Mucosa of stomach (tissue), 1 donor: Measurements from ENCODE around the gene KIF13A.
"Not testable (repeated sequence)": the region's sequence is repeated elsewhere in the genome, so short reads cannot be mapped to it uniquely, and the experiment has no call there.

ENCODE experiments used
- H3K27me3 ChIP-seq: one replicate; pipeline ENCODE4 v1.7.0; 2013; ENCODE audit warnings: mild to moderate bottlenecking, low read length; ENCODE audit not compliant: control insufficient read depth, insufficient read depth
- H3K36me3 ChIP-seq: one replicate; pipeline ENCODE4 v1.7.0; 2013; ENCODE audit warnings: low read length; ENCODE audit not compliant: control insufficient read depth, insufficient read depth
- H3K4me1 ChIP-seq: one replicate; pipeline ENCODE4 v1.7.0; 2013; ENCODE audit warnings: mild to moderate bottlenecking, low read length; ENCODE audit not compliant: control insufficient read depth, insufficient read depth
- H3K4me3 ChIP-seq: one replicate; pipeline ENCODE4 v1.7.0; 2013; ENCODE audit warnings: low read length
- H3K9ac ChIP-seq: one replicate; pipeline ENCODE4 v1.7.0; 2013; ENCODE audit warnings: mild to moderate bottlenecking, low read length, moderate library complexity
- H3K9me3 ChIP-seq: one replicate; pipeline ENCODE4 v1.7.0; 2013; ENCODE audit warnings: mild to moderate bottlenecking, low read length, moderate library complexity; ENCODE audit not compliant: control insufficient read depth
- donor health status: Pancreatic carcinoma.

The KIF13A gene

DNA sequence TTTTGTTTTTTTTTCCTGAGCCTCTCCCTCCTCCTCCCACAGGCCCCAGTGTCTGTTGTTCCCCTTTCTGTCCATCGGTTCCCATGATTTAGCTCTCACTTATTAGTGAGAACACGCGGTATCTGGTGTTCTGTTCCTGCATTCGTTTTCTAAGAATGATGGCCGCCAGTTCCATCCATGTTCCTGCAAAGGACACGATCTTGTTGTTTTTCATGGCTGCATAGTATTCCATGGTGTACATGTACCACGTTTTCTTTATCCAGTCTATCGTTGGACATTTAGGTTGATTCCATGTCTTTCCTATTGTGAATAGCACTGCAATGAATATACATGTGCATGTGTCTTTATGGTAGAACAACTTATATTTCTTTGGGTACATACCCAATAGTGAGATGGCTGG lies 175.1 kb downstream of the KIF13A start:
- H3K4me3 ChIP-seq: no peak overlapping the region
- no peaks in the 10 kb centered on the region for H3K4me1 ChIP-seq
- H3K9me3 ChIP-seq: no peaks in the 10 kb centered on the region
- H3K9ac ChIP-seq: no peak overlapping the region
- H3K27me3 ChIP-seq: no peaks in the 10 kb centered on the region
- H3K36me3 ChIP-seq: no peaks in the 10 kb centered on the region

DNA sequence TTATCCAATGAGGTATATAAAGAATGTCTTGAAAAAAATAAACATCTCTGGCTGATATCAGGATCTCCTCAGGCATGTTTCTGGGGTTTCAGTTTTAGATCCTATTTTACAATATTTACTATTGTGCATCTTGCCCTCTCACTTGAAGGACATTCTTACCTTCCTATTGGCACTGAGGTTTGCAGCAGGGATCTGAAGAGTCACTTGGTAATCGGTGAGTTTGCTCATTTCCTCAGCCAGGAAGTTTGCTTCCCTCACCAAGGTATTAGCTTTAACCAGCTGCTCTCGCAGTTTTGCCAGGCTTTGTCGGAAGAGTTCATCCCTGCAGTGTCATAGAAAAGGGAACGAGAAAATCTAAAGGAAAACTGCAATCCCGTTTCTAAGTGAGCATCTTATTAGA lies 178.8 kb downstream of the KIF13A start:
- Histone ChIP-seq H3K27me3 (no peaks in the 10 kb centered on the region), H3K9ac (no peak overlapping the region), H3K4me3 (no peak overlapping the region), H3K36me3 (no peaks in the 10 kb centered on the region), H3K9me3 (no peaks in the 10 kb centered on the region), H3K4me1 (no peaks in the 10 kb centered on the region)

DNA sequence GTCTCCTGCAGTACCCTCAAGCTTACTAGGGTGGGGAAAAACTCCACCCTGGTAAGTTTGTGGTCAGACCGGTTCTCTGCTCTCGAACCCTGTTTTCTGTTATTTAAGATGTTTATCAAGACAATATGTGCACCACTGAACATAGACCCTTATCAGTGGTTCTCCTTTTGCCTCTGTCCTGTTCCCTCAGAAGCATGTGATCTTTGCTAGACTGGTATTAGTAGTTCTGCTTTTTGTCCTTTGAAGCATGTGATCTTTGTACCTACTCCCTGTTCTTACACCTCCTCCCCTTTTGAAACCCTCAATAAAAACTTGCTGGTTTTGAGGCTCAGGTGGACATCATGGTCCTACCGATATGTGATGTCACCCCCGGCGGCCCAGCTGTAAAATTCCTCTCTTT lies 180.0 kb downstream of the KIF13A start:
- H3K4me1 ChIP-seq, H3K4me3 ChIP-seq, H3K27me3 ChIP-seq, H3K36me3 ChIP-seq, H3K9me3 ChIP-seq, H3K9ac ChIP-seq: not testable (repeated sequence)

DNA sequence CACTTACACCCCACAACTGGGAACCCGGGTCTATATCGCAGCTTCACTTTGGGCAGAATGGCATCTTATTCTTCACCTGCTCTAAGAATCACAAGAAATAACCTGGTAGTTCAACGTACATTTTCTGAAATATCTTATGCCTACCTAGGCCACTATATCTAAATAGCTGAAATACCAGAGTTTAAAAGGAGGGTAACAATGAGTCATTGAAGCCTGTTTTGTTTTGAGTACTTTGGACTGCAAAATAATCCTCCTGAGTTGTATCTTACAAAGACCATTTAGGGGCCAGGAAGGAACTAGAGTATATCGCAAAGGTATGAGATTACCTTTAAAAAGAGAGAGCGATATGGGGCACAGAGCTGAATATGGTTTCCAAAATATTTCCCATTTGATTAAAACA lies 184.0 kb downstream of the KIF13A start:
- Histone ChIP-seq H3K4me1 (no peaks in the 10 kb centered on the region), H3K4me3 (no peak overlapping the region), H3K9me3 (no peaks in the 10 kb centered on the region), H3K27me3 (no peaks in the 10 kb centered on the region), H3K36me3 (no peaks in the 10 kb centered on the region), H3K9ac (no peak overlapping the region)

GRCh38 chr6:17798477-17799154 lies 188.8 kb downstream of the KIF13A start:
- Histone ChIP-seq H3K4me3 (no peak overlapping the region), H3K4me1 (no peaks in the 10 kb centered on the region), H3K9me3 (no peaks in the 10 kb centered on the region), H3K36me3 (no peaks in the 10 kb centered on the region), H3K27me3 (no peaks in the 10 kb centered on the region), H3K9ac (no peak overlapping the region)

DNA sequence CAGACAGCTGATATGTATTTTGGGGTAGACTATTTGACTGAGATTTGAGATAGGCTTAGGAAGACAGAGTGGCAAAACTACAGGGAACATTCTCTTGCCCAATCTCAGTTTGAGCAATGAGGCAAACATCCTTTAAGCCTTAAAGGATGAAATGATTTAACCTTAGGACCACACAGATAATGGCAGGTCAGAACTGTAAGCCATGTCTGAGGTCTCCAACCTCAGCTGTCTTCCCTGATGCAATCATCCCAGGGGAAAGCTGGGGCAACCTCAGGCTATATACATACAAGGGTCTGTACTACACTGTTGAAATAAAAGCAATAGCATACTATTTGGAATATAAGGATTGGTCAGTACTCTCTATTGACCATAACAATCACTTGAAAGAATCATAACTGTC lies 196.9 kb downstream of the KIF13A start:
- no peaks in the 10 kb centered on the region for H3K9me3 ChIP-seq
- no peaks in the 10 kb centered on the region for H3K27me3 ChIP-seq
- H3K9ac ChIP-seq: no peak overlapping the region
- peaks cover 4% of the 10 kb centered on the region for H3K36me3 ChIP-seq
- H3K4me1 ChIP-seq: no peaks in the 10 kb centered on the region
- no peak overlapping the region for H3K4me3 ChIP-seq

GRCh38 chr6:17785094-17785787 lies 202.2 kb downstream of the KIF13A start:
- no peaks in the 10 kb centered on the region for H3K4me1 ChIP-seq
- H3K36me3 ChIP-seq: peaks cover 9% of the 10 kb centered on the region

DNA sequence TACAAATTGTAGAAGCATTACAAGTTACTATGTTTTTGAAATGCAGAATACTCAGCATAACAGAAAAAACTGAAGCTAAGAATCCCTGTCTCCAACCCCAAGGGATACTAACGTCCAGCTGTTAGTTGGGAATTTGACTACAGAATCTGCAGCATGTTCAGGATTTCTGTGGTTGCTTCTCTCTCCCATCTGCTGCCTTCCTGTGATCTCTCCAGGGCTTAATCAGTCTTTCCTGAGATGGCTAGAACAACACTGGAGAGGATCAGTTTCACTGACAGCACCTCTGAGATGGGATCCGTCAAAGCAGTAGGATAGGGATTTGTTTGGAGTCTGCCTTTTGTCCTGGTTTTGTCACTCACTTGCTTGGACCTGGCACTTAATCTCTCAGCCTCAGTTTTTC lies 207.4 kb downstream of the KIF13A start:
- no peak overlapping the region for H3K9ac ChIP-seq
- H3K36me3 ChIP-seq: peaks cover 9% of the 10 kb centered on the region
- no peaks in the 10 kb centered on the region for H3K27me3 ChIP-seq
- H3K4me3 ChIP-seq: no peak overlapping the region
- no peaks in the 10 kb centered on the region for H3K4me1 ChIP-seq
- no peaks in the 10 kb centered on the region for H3K9me3 ChIP-seq

More at GRCh38 chr6:17785094-17785787, 202.2 kb downstream of the KIF13A start:
- H3K4me3 ChIP-seq: no peak overlapping the region
- no peaks in the 10 kb centered on the region for H3K27me3 ChIP-seq
- no peaks in the 10 kb centered on the region for H3K9me3 ChIP-seq
- no peak overlapping the region for H3K9ac ChIP-seq

DNA sequence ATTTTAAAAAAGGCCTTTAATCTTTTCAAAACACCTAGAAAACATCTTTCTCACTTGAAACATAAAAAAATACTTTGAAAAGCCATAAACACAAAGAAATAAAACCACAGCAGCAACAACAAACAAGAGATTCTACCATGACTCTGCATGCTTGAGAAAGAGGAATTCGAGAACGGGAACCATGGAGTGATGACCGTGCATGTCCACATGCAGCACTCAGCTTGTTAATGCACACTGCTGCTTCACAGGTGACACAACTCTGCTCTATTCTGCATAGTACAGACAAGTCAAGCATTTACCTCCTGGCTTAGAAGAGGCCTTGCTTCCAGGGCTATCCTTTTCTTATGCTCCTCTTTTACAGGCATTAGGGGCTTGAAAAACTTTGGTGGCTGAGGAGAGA lies 215.8 kb downstream of the KIF13A start:
- H3K36me3 ChIP-seq: peaks cover 5% of the 10 kb centered on the region
- H3K9me3 ChIP-seq: no peaks in the 10 kb centered on the region
- H3K4me3 ChIP-seq: no peak overlapping the region
- no peak overlapping the region for H3K9ac ChIP-seq
- H3K27me3 ChIP-seq: no peaks in the 10 kb centered on the region
- no peaks in the 10 kb centered on the region for H3K4me1 ChIP-seq

GRCh38 chr6:17768881-17769280 lies 218.6 kb downstream of the KIF13A start:
- H3K9ac ChIP-seq: no peak overlapping the region
- H3K4me1 ChIP-seq: no peaks in the 10 kb centered on the region
- H3K9me3 ChIP-seq: no peaks in the 10 kb centered on the region
- peaks cover 5% of the 10 kb centered on the region for H3K36me3 ChIP-seq
- H3K27me3 ChIP-seq: no peaks in the 10 kb centered on the region
- H3K4me3 ChIP-seq: no peak overlapping the region

GRCh38 chr6:17768388-17768787 lies 219.0 kb downstream of the KIF13A start:
- Histone ChIP-seq H3K4me3 (no peak overlapping the region), H3K27me3 (no peaks in the 10 kb centered on the region), H3K4me1 (no peaks in the 10 kb centered on the region), H3K9me3 (no peaks in the 10 kb centered on the region), H3K36me3 (peaks cover 5% of the 10 kb centered on the region), H3K9ac (no peak overlapping the region)

GRCh38 chr6:17762651-17763050 lies 224.8 kb downstream of the KIF13A start:
- Histone ChIP-seq H3K9ac (no peak overlapping the region), H3K4me1 (no peaks in the 10 kb centered on the region), H3K4me3 (no peak overlapping the region), H3K9me3 (no peaks in the 10 kb centered on the region), H3K27me3 (no peaks in the 10 kb centered on the region), H3K36me3 (no peaks in the 10 kb centered on the region)
